ENCODE measurements around the gene CD276. TPM values are rescaled to one million over a fixed set of nuclear protein-coding genes. Genes with fewer than 3 reads are reported as not detected.

The CD276 gene
- total RNA-seq, 2 experiments from 2014 or later = not detected

- H3K9me2 ChIP-seq (ENCODE audit: insufficient read depth, low read length) = no peaks in the 10 kb centered on the region
- no peak overlapping the region for H3K4me2 ChIP-seq (ENCODE audit: low read length)
- no peaks in the 10 kb centered on the region for H3K4me1 ChIP-seq (ENCODE audit: insufficient read depth, low read length, poor library complexity, severe bottlenecking)
- H3K4me3 ChIP-seq (ENCODE audit: low read depth, low read length, poor library complexity, severe bottlenecking) = no peak overlapping the region
- CTCF ChIA-PET (ENCODE audit: unreplicated experiment) = no interaction called here
- no peak for TF ChIP-seq CTCF (conservative IDR thresholded peaks at IDR 0.05; ENCODE audit: low read length)
- no peak for DNase-seq (ENCODE audit: low spot score)
- H4K20me1 ChIP-seq (ENCODE audit: insufficient read depth, low read length) = no peaks in the 10 kb centered on the region
- no peaks in the 10 kb centered on the region for H3K9me3 ChIP-seq (ENCODE audit: low read length)
- no TSS peak for BruUV-seq (replicated peaks)
- no peak overlapping the region for H3K27ac ChIP-seq (ENCODE audit: low read depth, low read length, poor library complexity, severe bottlenecking)
- H3K36me3 ChIP-seq (ENCODE audit: insufficient read depth, low read length) = no peaks in the 10 kb centered on the region
- POLR2A ChIA-PET = no interaction called here
- intact Hi-C loops (cut with micrococcal nuclease; ENCODE audit: unreplicated experiment) = no loop called here
- no peak overlapping the region for H2AFZ ChIP-seq (ENCODE audit: low read length)
- no peaks in the 10 kb centered on the region for H3K79me2 ChIP-seq (ENCODE audit: insufficient read depth, low read depth, low read length)
Measured at GRCh38 chr15:73751511-73751898, 67.3 kb downstream of the CD276 start.

- H3K27ac ChIP-seq (ENCODE audit: low read depth, low read length, poor library complexity, severe bottlenecking) = no peak overlapping the region
- POLR2A ChIA-PET = no interaction called here
- intact Hi-C loops (cut with micrococcal nuclease; ENCODE audit: unreplicated experiment) = no loop called here
- no peak for DNase-seq (ENCODE audit: low spot score)
- no peaks in the 10 kb centered on the region for H3K79me2 ChIP-seq (ENCODE audit: insufficient read depth, low read depth, low read length)
- no peaks in the 10 kb centered on the region for H4K20me1 ChIP-seq (ENCODE audit: insufficient read depth, low read length)
- CTCF ChIA-PET (ENCODE audit: unreplicated experiment) = no interaction called here
- H3K4me2 ChIP-seq (ENCODE audit: low read length) = no peak overlapping the region
- no peaks in the 10 kb centered on the region for H3K4me1 ChIP-seq (ENCODE audit: insufficient read depth, low read length, poor library complexity, severe bottlenecking)
- no peak overlapping the region for H2AFZ ChIP-seq (ENCODE audit: low read length)
- H3K36me3 ChIP-seq (ENCODE audit: insufficient read depth, low read length) = no peaks in the 10 kb centered on the region
- TF ChIP-seq CTCF (conservative IDR thresholded peaks at IDR 0.05; ENCODE audit: low read length) = no peak
- no peak for TF ChIP-seq EZH2phosphoT487 (IDR thresholded peaks at IDR 0.05; ENCODE audit: borderline replicate concordance, low read depth, low read length)
- no peaks in the 10 kb centered on the region for H3K9me2 ChIP-seq (ENCODE audit: insufficient read depth, low read length)
- no TSS peak for BruUV-seq (replicated peaks)
- H3K4me3 ChIP-seq (ENCODE audit: low read depth, low read length, poor library complexity, severe bottlenecking) = no peak overlapping the region
- H3K9me3 ChIP-seq (ENCODE audit: low read length) = no peaks in the 10 kb centered on the region
Measured at GRCh38 chr15:73751899-73752805, 68.0 kb downstream of the CD276 start.

- H3K4me2 ChIP-seq (ENCODE audit: low read length) = no peak overlapping the region
- no peaks in the 10 kb centered on the region for H3K4me1 ChIP-seq (ENCODE audit: insufficient read depth, low read length, poor library complexity, severe bottlenecking)
- CTCF ChIA-PET (ENCODE audit: unreplicated experiment) = no interaction called here
Measured at GRCh38 chr15:73752806-73753193, 68.6 kb downstream of the CD276 start.

More at GRCh38 chr15:73752806-73753193, 68.6 kb downstream of the CD276 start:
- BruUV-seq (replicated peaks) = no TSS peak
- no peak for DNase-seq (ENCODE audit: low spot score)
- Histone ChIP-seq H2AFZ (ENCODE audit: low read length) (no peak overlapping the region), H3K9me2 (ENCODE audit: insufficient read depth, low read length) (no peaks in the 10 kb centered on the region), H3K36me3 (ENCODE audit: insufficient read depth, low read length) (no peaks in the 10 kb centered on the region), H3K9me3 (ENCODE audit: low read length) (no peaks in the 10 kb centered on the region), H4K20me1 (ENCODE audit: insufficient read depth, low read length) (no peaks in the 10 kb centered on the region), H3K79me2 (ENCODE audit: insufficient read depth, low read depth, low read length) (no peaks in the 10 kb centered on the region), H3K27ac (ENCODE audit: low read depth, low read length, poor library complexity, severe bottlenecking) (no peak overlapping the region), H3K4me3 (ENCODE audit: low read depth, low read length, poor library complexity, severe bottlenecking) (no peak overlapping the region)
- intact Hi-C loops (cut with micrococcal nuclease; ENCODE audit: unreplicated experiment) = no loop called here
- TF ChIP-seq CTCF (conservative IDR thresholded peaks at IDR 0.05; ENCODE audit: low read length) (no peak), EZH2phosphoT487 (IDR thresholded peaks at IDR 0.05; ENCODE audit: borderline replicate concordance, low read depth, low read length) (no peak)
- POLR2A ChIA-PET = no interaction called here

Data from OCI-LY7 (cell line).